Measurements from ENCODE around the gene USHBP1.

DNA sequence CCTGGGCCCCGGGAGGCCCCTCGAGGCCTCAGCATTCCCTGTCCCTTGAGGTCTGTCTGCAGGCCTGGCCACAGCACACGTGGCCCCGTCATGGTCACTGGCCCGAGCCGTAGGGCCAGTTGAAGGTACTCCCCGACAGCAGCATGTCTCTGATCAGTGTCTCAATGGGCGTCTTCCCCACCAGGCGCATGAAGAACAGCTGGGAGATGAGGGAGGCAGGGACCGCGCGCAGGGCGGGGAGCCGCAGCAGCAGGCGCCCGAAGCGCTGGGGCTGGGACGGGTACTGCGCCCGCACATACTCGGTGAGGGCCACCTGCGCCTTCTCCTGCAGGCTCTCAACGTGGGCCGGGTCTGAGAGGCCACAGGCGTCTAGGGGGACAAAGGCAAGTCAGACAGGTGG, 32.3 kb downstream of the USHBP1 start:
- no peak for TF ChIP-seq EZH2 (IDR thresholded peaks at IDR 0.05; ENCODE audit: insufficient read depth, poor library complexity, severe bottlenecking)
- TF ChIP-seq EZH2phosphoT487 (IDR thresholded peaks at IDR 0.05; ENCODE audit: insufficient read depth, low read depth), result no peak
